WTC11 (cell line): ENCODE data around the gene NCBP3. TPM values are rescaled to one million over a fixed set of nuclear protein-coding genes. Genes with fewer than 3 reads are reported as not detected.

Source experiments
- ATAC-seq: fragments of 200-7000 bp; cut with Tn5 transposase; 2 replicates; pipeline ENCODE4 v1.10.0; 2021; ENCODE audit warnings: mild to moderate bottlenecking, moderate library complexity
- CTCF ChIA-PET: fragments of 300-600 bp; sonication (Branson Sonifier 250); formaldehyde crosslinking; loops from one replicate; lab custom pipeline; 2021; ENCODE audit warnings: antibody characterized with exemption; lab: Charles Lee
- POLR2A ChIA-PET: fragments of 350-600 bp; sonication (Branson Sonifier 250); formaldehyde crosslinking; loops from one replicate; lab custom pipeline; 2021; ENCODE audit warnings: antibody characterized with exemption; lab: Charles Lee
- DNase-seq: peaks from one replicate; pipeline ENCODE4 v3.0.0; 2021; ENCODE audit warnings: low spot score
- H3K27ac Mint-ChIP-seq: 2 replicates; pipeline ENCODE4 v1.8.0; 2021; ENCODE audit warnings: mixed read lengths
- H3K27me3 Mint-ChIP-seq: 2 replicates; pipeline ENCODE4 v1.8.0; 2021; ENCODE audit warnings: low read depth, mild to moderate bottlenecking, moderate library complexity, mixed read lengths
- H3K36me3 Mint-ChIP-seq: 2 replicates; pipeline ENCODE4 v1.8.0; 2021; ENCODE audit warnings: mixed read lengths
- H3K4me1 Mint-ChIP-seq: 2 replicates; pipeline ENCODE4 v1.8.0; 2022; ENCODE audit warnings: mixed read lengths
- H3K4me3 Mint-ChIP-seq: 2 replicates; pipeline ENCODE4 v1.8.0; 2021; ENCODE audit warnings: mild to moderate bottlenecking, moderate library complexity, mixed read lengths
- H3K9me3 Mint-ChIP-seq: 2 replicates; pipeline ENCODE4 v1.8.0; 2021; ENCODE audit warnings: mixed read lengths
- CBFB ChIP-seq: sonication (generic); formaldehyde crosslinking; IDR thresholded peaks from 2 replicates; pipeline ENCODE4 v1.8.1; 2022; ENCODE audit warnings: mild to moderate bottlenecking, low read depth, missing genetic modification reagents
- CTCF ChIP-seq: fragments of 200-600 bp; IDR thresholded peaks from 2 replicates; pipeline ENCODE4 v1.8.0; 2022; ENCODE audit warnings: antibody characterized with exemption
- ELF4 ChIP-seq: sonication (generic); formaldehyde crosslinking; IDR thresholded peaks from 2 replicates; pipeline ENCODE4 v1.8.1; 2022; ENCODE audit warnings: low read depth, mild to moderate bottlenecking, moderate library complexity, missing genetic modification reagents
- ESRRA ChIP-seq: sonication (generic); formaldehyde crosslinking; IDR thresholded peaks from 2 replicates; pipeline ENCODE4 v1.8.1; 2022; ENCODE audit warnings: mild to moderate bottlenecking, missing genetic modification reagents, borderline replicate concordance
- FOXP1 ChIP-seq: sonication (generic); formaldehyde crosslinking; IDR thresholded peaks from 2 replicates; pipeline ENCODE4 v1.8.0; 2022; ENCODE audit warnings: missing genetic modification reagents, mild to moderate bottlenecking, moderate library complexity, borderline replicate concordance
- IRF2 ChIP-seq: sonication (generic); formaldehyde crosslinking; IDR thresholded peaks from 2 replicates; pipeline ENCODE4 v1.8.0; 2022; ENCODE audit warnings: low read depth, missing genetic modification reagents, borderline replicate concordance
- MXD4 ChIP-seq: fragments of 250-450 bp; sonication (Bioruptor Pico); IDR thresholded peaks from 2 replicates; pipeline ENCODE4 v1.8.0; 2021; ENCODE audit warnings: mild to moderate bottlenecking, moderate library complexity, borderline replicate concordance
- NR2C2 ChIP-seq: sonication (generic); formaldehyde crosslinking; IDR thresholded peaks from 2 replicates; pipeline ENCODE4 v1.8.0; 2022; ENCODE audit warnings: mild to moderate bottlenecking, missing genetic modification reagents
- SMAD4 ChIP-seq: sonication (generic); formaldehyde crosslinking; IDR thresholded peaks from 2 replicates; pipeline ENCODE4 v1.8.0; 2022; ENCODE audit warnings: mild to moderate bottlenecking, missing genetic modification reagents
- TCF7 ChIP-seq: sonication (generic); formaldehyde crosslinking; IDR thresholded peaks from 2 replicates; pipeline ENCODE4 v1.8.0; 2022; ENCODE audit warnings: mild to moderate bottlenecking, low read depth, missing genetic modification reagents, moderate library complexity
- TEAD4 ChIP-seq: sonication (generic); formaldehyde crosslinking; IDR thresholded peaks from 2 replicates; pipeline ENCODE4 v1.8.0; 2022; ENCODE audit warnings: mild to moderate bottlenecking, missing genetic modification reagents
- ZNF263 ChIP-seq: sonication (generic); formaldehyde crosslinking; IDR thresholded peaks from 2 replicates; pipeline ENCODE4 v1.8.1; 2022; ENCODE audit warnings: low read depth, mild to moderate bottlenecking, moderate library complexity, missing genetic modification reagents
- ZNF281 ChIP-seq: sonication (generic); formaldehyde crosslinking; IDR thresholded peaks from 2 replicates; pipeline ENCODE4 v1.8.0; 2023; ENCODE audit warnings: mild to moderate bottlenecking, missing genetic modification reagents
- total RNA-seq: library from RNA; stranded (reverse); gene quantifications from 3 replicates; pipeline ENCODE4 v1.2.3, GENCODE V29; 2021
- TF ChIP-seq, protein P1 (sequence below): sonication (generic); formaldehyde crosslinking; IDR thresholded peaks from 2 replicates; pipeline ENCODE4 v1.8.1; 2023; ENCODE audit warnings: mild to moderate bottlenecking, missing genetic modification reagents, moderate library complexity
- TF ChIP-seq, protein P2 (sequence below): sonication (generic); formaldehyde crosslinking; IDR thresholded peaks from 2 replicates; pipeline ENCODE4 v1.8.1; 2022; ENCODE audit warnings: mild to moderate bottlenecking, moderate library complexity, missing genetic modification reagents
- TF ChIP-seq, protein P3 (sequence below): sonication (generic); formaldehyde crosslinking; IDR thresholded peaks from 2 replicates; pipeline ENCODE4 v1.8.1; 2022; ENCODE audit warnings: low read depth, mild to moderate bottlenecking, moderate library complexity, missing genetic modification reagents, borderline replicate concordance
- TF ChIP-seq, protein P4 (sequence below): sonication (generic); formaldehyde crosslinking; IDR thresholded peaks from 2 replicates; pipeline ENCODE4 v1.8.1; 2022; ENCODE audit warnings: low read depth, missing genetic modification reagents, borderline replicate concordance

The NCBP3 gene
- total RNA-seq, 1 experiment from 2014 or later: 48.7 TPM

GRCh38 chr17:3843935-3844516 lies 2.0 kb downstream of the NCBP3 start:
- DNase-seq (peak; percentile 67), ATAC-seq (peak; percentile 29)
- H3K4me1 Mint-ChIP-seq: peaks cover 18% of the 10 kb centered on the region
- POLR2A ChIA-PET: no interaction called here
- peak overlapping the region; percentile 93 for H3K4me3 Mint-ChIP-seq
- peak overlapping the region; percentile 92 for H3K27ac Mint-ChIP-seq
- peaks cover 32% of the 10 kb centered on the region for H3K36me3 Mint-ChIP-seq
- TF ChIP-seq, protein P1, sequence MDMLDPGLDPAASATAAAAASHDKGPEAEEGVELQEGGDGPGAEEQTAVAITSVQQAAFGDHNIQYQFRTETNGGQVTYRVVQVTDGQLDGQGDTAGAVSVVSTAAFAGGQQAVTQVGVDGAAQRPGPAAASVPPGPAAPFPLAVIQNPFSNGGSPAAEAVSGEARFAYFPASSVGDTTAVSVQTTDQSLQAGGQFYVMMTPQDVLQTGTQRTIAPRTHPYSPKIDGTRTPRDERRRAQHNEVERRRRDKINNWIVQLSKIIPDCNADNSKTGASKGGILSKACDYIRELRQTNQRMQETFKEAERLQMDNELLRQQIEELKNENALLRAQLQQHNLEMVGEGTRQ (CRISPR knock-in tag): no peak
- TF ChIP-seq NR2C2 (CRISPR knock-in tag) (no peak), ZNF281 (CRISPR knock-in tag) (no peak), CTCF (peak; percentile 36; the same call in 1 of the 2 replicates), FOXP1 (CRISPR knock-in tag) (no peak), TCF7 (CRISPR knock-in tag) (no peak)
- TF ChIP-seq, protein P2, sequence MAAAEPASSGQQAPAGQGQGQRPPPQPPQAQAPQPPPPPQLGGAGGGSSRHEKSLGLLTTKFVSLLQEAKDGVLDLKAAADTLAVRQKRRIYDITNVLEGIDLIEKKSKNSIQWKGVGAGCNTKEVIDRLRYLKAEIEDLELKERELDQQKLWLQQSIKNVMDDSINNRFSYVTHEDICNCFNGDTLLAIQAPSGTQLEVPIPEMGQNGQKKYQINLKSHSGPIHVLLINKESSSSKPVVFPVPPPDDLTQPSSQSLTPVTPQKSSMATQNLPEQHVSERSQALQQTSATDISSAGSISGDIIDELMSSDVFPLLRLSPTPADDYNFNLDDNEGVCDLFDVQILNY (CRISPR knock-in tag): no peak
- TF ChIP-seq, all 79 proteins: peak for 1
- CTCF ChIA-PET: interaction anchor here (0.6 to 5.5 kb wide), 38 partner anchors 14 to 1012 kb away, joined by 3 to 73 read pairs (median 4); partner anchors contain the start of genes ATP2A3, CAMKK1, CYB5D2 and HASPIN
- Mint-ChIP-seq H3K9me3 (no peaks in the 10 kb centered on the region), H3K27me3 (no peaks in the 10 kb centered on the region)

- ATAC-seq (no peak), DNase-seq (no peak)
- TF ChIP-seq, protein P3, sequence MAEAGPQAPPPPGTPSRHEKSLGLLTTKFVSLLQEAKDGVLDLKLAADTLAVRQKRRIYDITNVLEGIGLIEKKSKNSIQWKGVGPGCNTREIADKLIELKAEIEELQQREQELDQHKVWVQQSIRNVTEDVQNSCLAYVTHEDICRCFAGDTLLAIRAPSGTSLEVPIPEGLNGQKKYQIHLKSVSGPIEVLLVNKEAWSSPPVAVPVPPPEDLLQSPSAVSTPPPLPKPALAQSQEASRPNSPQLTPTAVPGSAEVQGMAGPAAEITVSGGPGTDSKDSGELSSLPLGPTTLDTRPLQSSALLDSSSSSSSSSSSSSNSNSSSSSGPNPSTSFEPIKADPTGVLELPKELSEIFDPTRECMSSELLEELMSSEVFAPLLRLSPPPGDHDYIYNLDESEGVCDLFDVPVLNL (CRISPR knock-in tag): no peak
- TF ChIP-seq MXD4 (CRISPR knock-in tag) (no peak), SMAD4 (CRISPR knock-in tag) (no peak), TCF7 (CRISPR knock-in tag) (no peak), ELF4 (CRISPR knock-in tag) (no peak), FOXP1 (CRISPR knock-in tag) (no peak), ESRRA (CRISPR knock-in tag) (no peak)
- Mint-ChIP-seq H3K4me1 (no peaks in the 10 kb centered on the region), H3K27ac (peak overlapping the region; percentile 63; the same call in 1 of the 2 replicates), H3K36me3 (peaks cover 58% of the 10 kb centered on the region), H3K27me3 (no peaks in the 10 kb centered on the region), H3K9me3 (no peaks in the 10 kb centered on the region), H3K4me3 (no peak overlapping the region)
- ChIA-PET CTCF (interaction anchor here (1.2 to 2.3 kb wide), 3 partner anchors 11 to 155 kb away, joined by 5 to 13 read pairs (median 7); no protein-coding TSS in a partner anchor), POLR2A (interaction anchor here (1.2 kb wide), 1 partner anchor 8 kb away, joined by 4 read pairs; the partner anchor contains the start of gene NCBP3)
Observed at GRCh38 chr17:3838206-3838605, 7.8 kb downstream of the NCBP3 start.

- Mint-ChIP-seq H3K36me3 (peaks cover 54% of the 10 kb centered on the region), H3K27me3 (no peaks in the 10 kb centered on the region), H3K9me3 (no peaks in the 10 kb centered on the region), H3K4me1 (no peaks in the 10 kb centered on the region), H3K27ac (no peak overlapping the region), H3K4me3 (no peak overlapping the region)
- DNase-seq (no peak), ATAC-seq (no peak)
- ChIA-PET CTCF (interaction anchor here (0.7 to 2.0 kb wide), 4 partner anchors 10 to 958 kb away, joined by 3 to 6 read pairs (median 4); partner anchors contain the start of gene NCBP3), POLR2A (no interaction called here)
- TF ChIP-seq TEAD4 (CRISPR knock-in tag) (no peak), ZNF263 (CRISPR knock-in tag) (no peak), CBFB (CRISPR knock-in tag) (no peak), IRF2 (CRISPR knock-in tag) (no peak), SMAD4 (CRISPR knock-in tag) (no peak), FOXP1 (CRISPR knock-in tag) (no peak)
- TF ChIP-seq, protein P1 (CRISPR knock-in tag): no peak
- TF ChIP-seq, protein P4, sequence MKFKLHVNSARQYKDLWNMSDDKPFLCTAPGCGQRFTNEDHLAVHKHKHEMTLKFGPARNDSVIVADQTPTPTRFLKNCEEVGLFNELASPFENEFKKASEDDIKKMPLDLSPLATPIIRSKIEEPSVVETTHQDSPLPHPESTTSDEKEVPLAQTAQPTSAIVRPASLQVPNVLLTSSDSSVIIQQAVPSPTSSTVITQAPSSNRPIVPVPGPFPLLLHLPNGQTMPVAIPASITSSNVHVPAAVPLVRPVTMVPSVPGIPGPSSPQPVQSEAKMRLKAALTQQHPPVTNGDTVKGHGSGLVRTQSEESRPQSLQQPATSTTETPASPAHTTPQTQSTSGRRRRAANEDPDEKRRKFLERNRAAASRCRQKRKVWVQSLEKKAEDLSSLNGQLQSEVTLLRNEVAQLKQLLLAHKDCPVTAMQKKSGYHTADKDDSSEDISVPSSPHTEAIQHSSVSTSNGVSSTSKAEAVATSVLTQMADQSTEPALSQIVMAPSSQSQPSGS: no peak
Observed at GRCh38 chr17:3836551-3836950, 9.5 kb downstream of the NCBP3 start.
